T-helper 17 cell (primary cell): ENCODE results near the gene COL4A2. TPM values are rescaled to one million over a fixed set of nuclear protein-coding genes. Genes with fewer than 3 reads are reported as not detected.

Source experiments
- ATAC-seq: fragments of 150-1000 bp; cut with Tn5 transposase; 2 replicates; pipeline ENCODE4 v1.10.0; 2021; ENCODE audit warnings: mild to moderate bottlenecking, moderate library complexity
- DNase-seq, 3 donors: peaks; one replicate each; pipeline versions ENCODE4 v3.0.0 to v3.0.0-alpha.2; 2020 to 2021
- H3K9me3 ChIP-seq: one replicate; pipeline ENCODE4 v1.7.0; 2013; ENCODE audit warnings: low read length, mild to moderate bottlenecking; ENCODE audit not compliant: control insufficient read depth, poor library complexity, severe bottlenecking
- H3K27ac Mint-ChIP-seq: one replicate; pipeline ENCODE4 v1.8.0; 2022; ENCODE audit warnings: mild to moderate bottlenecking, moderate library complexity, mixed read lengths
- H3K27me3 Mint-ChIP-seq: one replicate; pipeline ENCODE4 v1.8.0; 2022; ENCODE audit warnings: mixed read lengths
- H3K36me3 Mint-ChIP-seq: one replicate; pipeline ENCODE4 v1.8.0; 2022; ENCODE audit warnings: low read depth, mixed read lengths
- H3K4me1 Mint-ChIP-seq: one replicate; pipeline ENCODE4 v1.8.0; 2022; ENCODE audit warnings: mild to moderate bottlenecking, mixed read lengths
- H3K4me3 Mint-ChIP-seq: one replicate; pipeline ENCODE4 v1.8.0; 2022; ENCODE audit warnings: mild to moderate bottlenecking, moderate library complexity, mixed read lengths
- total RNA-seq, 4 donors: library from RNA in 2 of 4; stranded (reverse) in 2 of 4; gene quantifications; one replicate each; pipeline ENCODE4 v1.2.3 and lab custom pipeline; 2022 to 2026

Gene COL4A2
- total RNA-seq, 2 donors from 2014 or later = 0.07 to 1.9 TPM

GRCh38 chr13:110536006-110536693, 229.1 kb downstream of the COL4A2 start:
- no peaks in the 10 kb centered on the region for H3K36me3 Mint-ChIP-seq
- no peaks in the 10 kb centered on the region for H3K9me3 ChIP-seq
- no peaks in the 10 kb centered on the region for H3K27me3 Mint-ChIP-seq
- peaks cover 7% of the 10 kb centered on the region for H3K4me1 Mint-ChIP-seq
- DNase-seq (no peak), ATAC-seq (peak; percentile 60)
- H3K27ac Mint-ChIP-seq = no peak overlapping the region
- no peak overlapping the region for H3K4me3 Mint-ChIP-seq

DNA sequence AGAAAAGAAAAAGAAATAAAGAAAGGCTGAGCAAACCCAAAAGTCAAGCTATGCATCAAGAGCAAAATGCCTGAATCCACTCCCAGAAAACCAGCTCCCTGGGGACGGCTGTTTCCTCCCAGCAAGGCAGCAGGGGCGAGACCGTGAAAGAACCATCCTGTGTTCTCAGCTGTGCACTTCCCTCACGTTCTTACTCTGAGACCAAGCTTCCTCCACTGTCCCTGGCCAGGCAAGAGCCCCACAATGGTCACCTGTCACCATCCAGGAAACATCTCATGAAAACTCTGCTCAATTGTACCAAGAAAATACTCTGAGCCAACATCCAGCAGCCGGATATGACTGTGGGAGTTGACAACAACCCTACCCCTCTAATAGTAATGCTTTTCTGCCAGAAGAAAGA, 231.5 kb downstream of the COL4A2 start:
- DNase-seq (no peak), ATAC-seq (no peak)
- H3K9me3 ChIP-seq = no peaks in the 10 kb centered on the region
- H3K4me3 Mint-ChIP-seq = no peak overlapping the region
- no peaks in the 10 kb centered on the region for H3K36me3 Mint-ChIP-seq
- H3K27me3 Mint-ChIP-seq = no peaks in the 10 kb centered on the region
- H3K27ac Mint-ChIP-seq = no peak overlapping the region
- H3K4me1 Mint-ChIP-seq = peaks cover 7% of the 10 kb centered on the region

DNA sequence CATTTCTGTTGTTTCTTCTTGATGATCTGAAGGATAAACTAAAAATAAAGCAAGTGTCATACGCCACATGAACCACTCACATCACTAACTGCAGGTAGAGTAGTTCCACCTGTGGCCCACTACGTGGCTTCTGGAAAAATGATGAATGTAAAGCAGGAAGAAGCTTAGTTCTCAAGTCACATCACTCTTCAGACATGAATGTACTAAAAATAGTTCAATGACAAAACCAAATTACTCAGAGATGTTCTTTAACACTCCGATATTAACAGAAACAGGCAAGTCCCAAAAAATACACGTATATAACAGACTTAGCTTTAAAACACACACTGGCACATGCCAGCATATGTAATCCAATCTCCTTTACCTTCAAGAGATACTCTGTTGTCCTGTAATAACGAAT, 232.8 kb downstream of the COL4A2 start:
- DNase-seq (no peak), ATAC-seq (no peak)
- Mint-ChIP-seq H3K27ac (no peak overlapping the region), H3K36me3 (no peaks in the 10 kb centered on the region), H3K4me3 (no peak overlapping the region), H3K27me3 (no peaks in the 10 kb centered on the region), H3K4me1 (peaks cover 7% of the 10 kb centered on the region)
- H3K9me3 ChIP-seq = no peaks in the 10 kb centered on the region

GRCh38 chr13:110540871-110541525, 233.9 kb downstream of the COL4A2 start:
- H3K36me3 Mint-ChIP-seq = no peaks in the 10 kb centered on the region
- no peaks in the 10 kb centered on the region for H3K9me3 ChIP-seq
- peaks cover 7% of the 10 kb centered on the region for H3K4me1 Mint-ChIP-seq
- no peaks in the 10 kb centered on the region for H3K27me3 Mint-ChIP-seq
- no peak overlapping the region for H3K27ac Mint-ChIP-seq
- DNase-seq = no peak
- H3K4me3 Mint-ChIP-seq = no peak overlapping the region
- no peak for ATAC-seq

GRCh38 chr13:110541526-110541920, 234.4 kb downstream of the COL4A2 start:
- H3K4me1 Mint-ChIP-seq = peaks cover 7% of the 10 kb centered on the region
- H3K9me3 ChIP-seq = no peaks in the 10 kb centered on the region
- H3K36me3 Mint-ChIP-seq = no peaks in the 10 kb centered on the region
- no peak overlapping the region for H3K4me3 Mint-ChIP-seq
- ATAC-seq (no peak), DNase-seq (no peak)
- no peaks in the 10 kb centered on the region for H3K27me3 Mint-ChIP-seq
- no peak overlapping the region for H3K27ac Mint-ChIP-seq

DNA sequence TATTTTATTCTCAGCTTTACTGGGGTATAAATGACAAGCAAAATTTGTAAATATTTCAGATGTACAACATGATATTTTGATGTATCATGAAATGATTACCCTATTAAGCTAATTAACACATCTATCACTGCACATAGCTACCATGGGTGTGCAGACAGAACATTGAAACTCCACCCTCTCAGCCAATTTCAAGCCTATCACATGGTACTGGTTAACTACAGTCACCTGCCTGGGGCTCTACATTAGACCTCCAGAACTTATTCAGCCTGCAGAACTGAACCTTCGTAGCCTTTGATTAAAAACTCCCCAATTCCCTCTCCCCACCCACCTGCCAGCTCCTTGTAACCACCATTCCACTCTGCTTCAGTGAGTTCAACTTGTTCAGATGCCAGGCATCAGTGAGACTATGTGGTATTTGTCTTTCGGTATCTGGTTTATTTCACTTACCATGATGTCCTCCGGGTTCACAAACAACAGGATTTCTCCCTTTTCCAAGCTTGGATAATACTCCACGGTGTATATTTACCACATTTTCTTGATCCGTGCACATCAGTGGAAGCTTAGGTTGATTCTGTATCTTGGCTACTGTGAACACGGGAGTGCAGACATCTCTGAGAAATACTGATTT, 235.2 kb downstream of the COL4A2 start:
- ATAC-seq = no peak

GRCh38 chr13:110546378-110546777, 239.3 kb downstream of the COL4A2 start:
- ATAC-seq = no peak
- Mint-ChIP-seq H3K27me3 (no peaks in the 10 kb centered on the region), H3K27ac (no peak overlapping the region), H3K36me3 (no peaks in the 10 kb centered on the region), H3K4me3 (no peak overlapping the region), H3K4me1 (peaks cover 6% of the 10 kb centered on the region)
- DNase-seq = no peak
- H3K9me3 ChIP-seq = no peaks in the 10 kb centered on the region

More for the DNA sequence above, 235.2 kb downstream of the COL4A2 start:
- Mint-ChIP-seq H3K4me3 (no peak overlapping the region), H3K27me3 (no peaks in the 10 kb centered on the region), H3K27ac (no peak overlapping the region), H3K36me3 (no peaks in the 10 kb centered on the region), H3K4me1 (peaks cover 6% of the 10 kb centered on the region)
- DNase-seq = no peak
- no peaks in the 10 kb centered on the region for H3K9me3 ChIP-seq

DNA sequence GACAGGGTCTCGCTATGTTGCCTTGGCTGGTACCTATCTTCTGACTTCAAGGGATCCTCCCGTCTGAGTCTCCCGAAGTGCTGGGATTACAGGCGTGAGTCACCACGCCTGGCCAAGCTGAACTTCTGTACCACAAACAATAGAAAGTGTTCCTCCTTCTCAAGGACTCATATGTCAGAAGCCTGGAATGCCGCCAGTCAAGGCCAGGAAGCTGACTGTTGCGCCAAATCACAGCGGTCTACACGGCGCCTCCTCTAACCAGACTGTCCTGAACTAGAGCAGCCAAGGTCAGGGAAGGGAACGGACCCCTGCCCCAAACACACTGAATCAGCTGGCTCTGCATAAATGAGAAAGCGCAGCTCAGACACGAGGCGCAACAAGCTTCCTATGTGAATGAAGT, 239.8 kb downstream of the COL4A2 start:
- H3K27me3 Mint-ChIP-seq = no peaks in the 10 kb centered on the region
- ATAC-seq = no peak
- H3K4me3 Mint-ChIP-seq = no peak overlapping the region
- H3K36me3 Mint-ChIP-seq = no peaks in the 10 kb centered on the region
- no peak for DNase-seq
- H3K27ac Mint-ChIP-seq = no peak overlapping the region
- H3K4me1 Mint-ChIP-seq = peaks cover 7% of the 10 kb centered on the region
- H3K9me3 ChIP-seq = no peaks in the 10 kb centered on the region

GRCh38 chr13:110548891-110549794, 242.1 kb downstream of the COL4A2 start:
- no peaks in the 10 kb centered on the region for H3K9me3 ChIP-seq
- no peak overlapping the region for H3K27ac Mint-ChIP-seq

GRCh38 chr13:110549795-110550160, 242.7 kb downstream of the COL4A2 start:
- H3K9me3 ChIP-seq = no peaks in the 10 kb centered on the region
- Mint-ChIP-seq H3K27ac (no peak overlapping the region), H3K27me3 (no peaks in the 10 kb centered on the region), H3K4me1 (peaks cover 9% of the 10 kb centered on the region), H3K4me3 (no peak overlapping the region), H3K36me3 (no peaks in the 10 kb centered on the region)
- no peak for ATAC-seq
- no peak for DNase-seq

More at GRCh38 chr13:110548891-110549794, 242.1 kb downstream of the COL4A2 start:
- Mint-ChIP-seq H3K4me3 (no peak overlapping the region), H3K27me3 (no peaks in the 10 kb centered on the region), H3K36me3 (no peaks in the 10 kb centered on the region), H3K4me1 (peaks cover 9% of the 10 kb centered on the region)
- DNase-seq (no peak), ATAC-seq (no peak)

DNA sequence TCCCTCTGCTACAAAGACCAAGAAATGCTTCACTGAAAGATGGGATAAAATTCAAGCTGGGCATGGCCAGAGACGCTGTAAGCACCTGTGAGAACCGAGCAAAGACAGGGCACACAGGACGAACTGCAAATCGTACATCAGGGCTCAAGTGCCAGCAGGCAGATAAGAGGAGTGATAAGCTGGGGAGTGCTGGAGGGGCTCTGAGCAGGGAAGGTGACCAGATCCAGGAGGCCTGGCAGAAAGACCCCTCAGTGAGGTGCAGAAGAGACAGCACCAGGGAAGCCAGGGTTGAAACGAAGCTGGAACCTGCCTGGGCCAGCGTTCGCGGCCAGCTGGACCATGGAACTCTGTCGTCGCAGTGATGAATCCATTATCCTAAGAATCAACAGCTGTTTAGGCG, 244.2 kb downstream of the COL4A2 start:
- no peak for ATAC-seq
- peaks cover 13% of the 10 kb centered on the region for H3K4me1 Mint-ChIP-seq
- H3K27ac Mint-ChIP-seq = peak overlapping the region; percentile 75
- H3K27me3 Mint-ChIP-seq = no peaks in the 10 kb centered on the region
- H3K4me3 Mint-ChIP-seq = no peak overlapping the region
- no peaks in the 10 kb centered on the region for H3K36me3 Mint-ChIP-seq
- DNase-seq = no peak
- no peaks in the 10 kb centered on the region for H3K9me3 ChIP-seq

GRCh38 chr13:110552767-110553166, 245.7 kb downstream of the COL4A2 start:
- Mint-ChIP-seq H3K27ac (no peak overlapping the region), H3K4me3 (no peak overlapping the region), H3K27me3 (no peaks in the 10 kb centered on the region), H3K36me3 (no peaks in the 10 kb centered on the region), H3K4me1 (peaks cover 13% of the 10 kb centered on the region)
- H3K9me3 ChIP-seq = no peaks in the 10 kb centered on the region
- ATAC-seq (no peak), DNase-seq (no peak)

DNA sequence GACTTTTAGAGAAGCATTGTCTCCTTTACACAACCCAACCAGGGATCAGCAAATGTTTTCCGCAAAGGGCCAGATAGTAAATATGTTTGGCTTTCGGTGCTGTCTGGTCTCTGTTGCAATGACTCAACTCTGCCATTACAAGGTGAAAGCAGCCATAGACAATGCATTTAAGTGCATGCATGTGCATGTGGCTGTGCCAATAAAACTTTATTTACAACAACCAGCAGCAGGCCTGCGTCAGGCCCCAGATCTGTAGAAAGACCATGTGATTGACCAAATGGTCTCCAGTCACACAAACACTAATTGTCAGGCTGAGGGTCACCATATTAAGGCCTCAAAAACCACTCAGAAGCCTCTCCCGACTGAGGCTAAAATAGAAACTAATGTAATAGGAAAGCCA, 246.3 kb downstream of the COL4A2 start:
- H3K4me1 Mint-ChIP-seq = peaks cover 13% of the 10 kb centered on the region
- H3K27me3 Mint-ChIP-seq = no peaks in the 10 kb centered on the region
- no peak for ATAC-seq
- no peak overlapping the region for H3K27ac Mint-ChIP-seq
- H3K4me3 Mint-ChIP-seq = no peak overlapping the region
- no peaks in the 10 kb centered on the region for H3K36me3 Mint-ChIP-seq
- DNase-seq = no peak
- H3K9me3 ChIP-seq = no peaks in the 10 kb centered on the region
